PC-3 (cell line): ENCODE measurements around the gene GH1. TPM values are rescaled to one million over a fixed set of nuclear protein-coding genes. Genes with fewer than 3 reads are reported as not detected.

Source experiments
- ATAC-seq: fragments of 200-7000 bp; cut with Tn5 transposase; 2 replicates; pipeline ENCODE4 v1.9.1; 2020; ENCODE audit warnings: mild to moderate bottlenecking, moderate library complexity
- BruUV-seq: library from RNA; stranded (reverse); fragments of 400-500 nt; replicated peaks from 2 replicates; lab custom pipeline; 2021; lab: Mats Ljungman, UMichigan
- CTCF ChIA-PET: fragments of 300-600 bp; sonication (Branson Sonifier 250); formaldehyde crosslinking; loops from one replicate; lab custom pipeline; 2022; ENCODE audit warnings: antibody characterized with exemption; lab: Charles Lee
- POLR2A ChIA-PET: fragments of 300-600 bp; sonication (Branson Sonifier 250); formaldehyde crosslinking; loops from one replicate; lab custom pipeline; 2022; ENCODE audit warnings: antibody characterized with exemption; ENCODE audit not compliant: unreplicated experiment; lab: Charles Lee
- DNase-seq: peaks from one replicate; pipeline ENCODE4 v3.0.0-alpha.2; 2015
- H2AFZ ChIP-seq: fragments of 300-600 bp; sonication (generic); 2 replicates; pipeline ENCODE4 v1.6.0; 2016; ENCODE audit warnings: antibody characterized with exemption, low read length
- H3F3A ChIP-seq: fragments of 300-600 bp; sonication (generic); one replicate; pipeline ENCODE4 v1.6.0; 2017; ENCODE audit warnings: antibody characterized with exemption, low read length, control low read depth, mild to moderate bottlenecking; ENCODE audit not compliant: unreplicated experiment
- H3K27ac ChIP-seq: fragments of 300-600 bp; sonication (generic); 2 replicates; pipeline ENCODE4 v1.5.1; 2016; ENCODE audit warnings: mild to moderate bottlenecking, low read length
- H3K27me3 ChIP-seq: fragments of 300-600 bp; sonication (generic); 2 replicates; pipeline ENCODE4 v1.6.1; 2016; ENCODE audit warnings: low read length, mixed read lengths
- H3K36me3 ChIP-seq: fragments of 300-600 bp; sonication (generic); 2 replicates; pipeline ENCODE4 v1.6.1; 2016; ENCODE audit warnings: low read depth, mixed run types, low read length, mixed read lengths
- H3K4me1 ChIP-seq: fragments of 300-600 bp; sonication (generic); 2 replicates; pipeline ENCODE4 v1.5.1; 2016; ENCODE audit warnings: low read length; ENCODE audit not compliant: insufficient read depth
- H3K4me2 ChIP-seq: fragments of 300-600 bp; sonication (generic); 2 replicates; pipeline ENCODE4 v1.6.0; 2016; ENCODE audit warnings: low read length
- H3K4me3 ChIP-seq: fragments of 300-600 bp; sonication (generic); 2 replicates; pipeline ENCODE4 v1.5.1; 2016; ENCODE audit warnings: mild to moderate bottlenecking, low read length, mixed read lengths
- H3K79me2 ChIP-seq: fragments of 300-600 bp; sonication (generic); 2 replicates; pipeline ENCODE4 v1.6.1; 2017; ENCODE audit warnings: low read length, mixed read lengths
- H3K9ac ChIP-seq: fragments of 300-600 bp; sonication (generic); 2 replicates; pipeline ENCODE4 v1.6.0; 2016; ENCODE audit warnings: mild to moderate bottlenecking, low read length
- H3K9me2 ChIP-seq: fragments of 300-600 bp; sonication (generic); replicated peaks from 2 replicates; pipeline ENCODE4 v1.6.1; 2016; ENCODE audit warnings: mixed run types, low read length, mixed read lengths
- H3K9me3 ChIP-seq: fragments of 300-600 bp; sonication (generic); 2 replicates; pipeline ENCODE4 v1.6.1; 2016; ENCODE audit warnings: low read length, mixed read lengths
- H4K20me1 ChIP-seq: fragments of 300-600 bp; sonication (generic); 2 replicates; pipeline ENCODE4 v1.6.1; 2016; ENCODE audit warnings: low read length, mixed read lengths
- EZH2 ChIP-seq: fragments of 300-600 bp; sonication (generic); IDR thresholded peaks from one replicate; pipeline ENCODE4 v1.6.1; 2017; ENCODE audit warnings: antibody characterized with exemption, mild to moderate bottlenecking, low read length; ENCODE audit not compliant: unreplicated experiment
- EZH2phosphoT487 ChIP-seq: fragments of 300-600 bp; sonication (generic); IDR thresholded peaks from 2 replicates; pipeline ENCODE4 v1.6.1; 2018; ENCODE audit warnings: mild to moderate bottlenecking, antibody characterized with exemption, low read length, borderline replicate concordance
- intact Hi-C: fragments of 100-400 bp; cut with micrococcal nuclease; formaldehyde crosslinking; loops from 2 replicates; pipeline ENCODE4 v1.9.0; 2023
- total RNA-seq: library from RNA; depleted of rRNA; stranded (reverse); fragments of >200 nt; gene quantifications from 2 replicates; pipeline ENCODE4 v1.2.3, GENCODE V29; 2014
- TF ChIP-seq, protein P1 (sequence below): fragments of 300-600 bp; sonication (generic); conservative IDR thresholded peaks from 2 replicates; pipeline ENCODE4 v1.5.1; 2017; ENCODE audit warnings: antibody characterized with exemption, low read depth, mild to moderate bottlenecking, low read length

Gene GH1
- total RNA-seq, 1 experiment from 2014 or later = not detected

DNA sequence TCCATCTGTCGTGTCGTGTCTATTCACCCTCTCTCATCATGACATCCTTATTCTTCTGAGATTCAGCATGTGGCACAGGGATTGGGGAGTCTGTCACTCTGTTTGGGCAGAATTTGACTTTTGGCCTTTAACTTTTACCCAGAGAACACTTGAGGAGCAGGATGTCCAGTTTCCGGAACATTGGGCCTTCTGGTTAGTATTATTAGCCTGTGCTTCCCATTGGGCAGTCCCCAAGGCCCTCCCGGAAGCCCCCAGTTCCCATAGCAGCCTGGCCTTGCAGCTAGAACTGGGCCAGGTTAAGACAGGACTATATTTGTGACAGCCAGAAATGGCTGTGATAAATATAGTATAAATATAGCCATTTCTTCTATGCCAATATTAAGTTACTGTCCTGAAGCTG is 44.5 kb upstream of the GH1 start:
- Histone ChIP-seq H3K36me3 (no peaks in the 10 kb centered on the region), H3K27ac (no peak overlapping the region), H3K9me2 (no peaks in the 10 kb centered on the region), H4K20me1 (no peaks in the 10 kb centered on the region), H3K9ac (no peak overlapping the region), H3K4me3 (no peak overlapping the region), H3K4me2 (no peak overlapping the region), H3K27me3 (no peaks in the 10 kb centered on the region), H3K9me3 (no peaks in the 10 kb centered on the region), H3F3A (no peaks in the 10 kb centered on the region), H3K79me2 (no peaks in the 10 kb centered on the region), H3K4me1 (no peaks in the 10 kb centered on the region), H2AFZ (no peak overlapping the region)
- CTCF ChIA-PET = no interaction called here
- TF ChIP-seq, protein P1, sequence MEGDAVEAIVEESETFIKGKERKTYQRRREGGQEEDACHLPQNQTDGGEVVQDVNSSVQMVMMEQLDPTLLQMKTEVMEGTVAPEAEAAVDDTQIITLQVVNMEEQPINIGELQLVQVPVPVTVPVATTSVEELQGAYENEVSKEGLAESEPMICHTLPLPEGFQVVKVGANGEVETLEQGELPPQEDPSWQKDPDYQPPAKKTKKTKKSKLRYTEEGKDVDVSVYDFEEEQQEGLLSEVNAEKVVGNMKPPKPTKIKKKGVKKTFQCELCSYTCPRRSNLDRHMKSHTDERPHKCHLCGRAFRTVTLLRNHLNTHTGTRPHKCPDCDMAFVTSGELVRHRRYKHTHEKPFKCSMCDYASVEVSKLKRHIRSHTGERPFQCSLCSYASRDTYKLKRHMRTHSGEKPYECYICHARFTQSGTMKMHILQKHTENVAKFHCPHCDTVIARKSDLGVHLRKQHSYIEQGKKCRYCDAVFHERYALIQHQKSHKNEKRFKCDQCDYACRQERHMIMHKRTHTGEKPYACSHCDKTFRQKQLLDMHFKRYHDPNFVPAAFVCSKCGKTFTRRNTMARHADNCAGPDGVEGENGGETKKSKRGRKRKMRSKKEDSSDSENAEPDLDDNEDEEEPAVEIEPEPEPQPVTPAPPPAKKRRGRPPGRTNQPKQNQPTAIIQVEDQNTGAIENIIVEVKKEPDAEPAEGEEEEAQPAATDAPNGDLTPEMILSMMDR = no peak
- no peak for TF ChIP-seq EZH2
- no peak for TF ChIP-seq EZH2phosphoT487
- intact Hi-C loops = no loop called here
- ATAC-seq (no peak), DNase-seq (no peak)
- no TSS peak for BruUV-seq
- POLR2A ChIA-PET = no interaction called here

- CTCF ChIA-PET = no interaction called here
- Histone ChIP-seq H3K4me2 (no peak overlapping the region), H3K79me2 (no peaks in the 10 kb centered on the region), H3K9me2 (no peaks in the 10 kb centered on the region), H3K9ac (no peak overlapping the region), H3K36me3 (no peaks in the 10 kb centered on the region), H3K9me3 (no peaks in the 10 kb centered on the region), H3F3A (no peaks in the 10 kb centered on the region), H3K27me3 (no peaks in the 10 kb centered on the region), H3K4me3 (no peak overlapping the region), H4K20me1 (no peaks in the 10 kb centered on the region), H3K27ac (no peak overlapping the region), H3K4me1 (no peaks in the 10 kb centered on the region), H2AFZ (no peak overlapping the region)
- DNase-seq (no peak), ATAC-seq (no peak)
- BruUV-seq = no TSS peak
- intact Hi-C loops = no loop called here
- POLR2A ChIA-PET = no interaction called here
- TF ChIP-seq EZH2phosphoT487 (no peak), EZH2 (no peak)
- TF ChIP-seq, protein P1 = no peak
These were observed 43.7 kb upstream of the GH1 start for GRCh38 chr17:63962298-63962744.

DNA sequence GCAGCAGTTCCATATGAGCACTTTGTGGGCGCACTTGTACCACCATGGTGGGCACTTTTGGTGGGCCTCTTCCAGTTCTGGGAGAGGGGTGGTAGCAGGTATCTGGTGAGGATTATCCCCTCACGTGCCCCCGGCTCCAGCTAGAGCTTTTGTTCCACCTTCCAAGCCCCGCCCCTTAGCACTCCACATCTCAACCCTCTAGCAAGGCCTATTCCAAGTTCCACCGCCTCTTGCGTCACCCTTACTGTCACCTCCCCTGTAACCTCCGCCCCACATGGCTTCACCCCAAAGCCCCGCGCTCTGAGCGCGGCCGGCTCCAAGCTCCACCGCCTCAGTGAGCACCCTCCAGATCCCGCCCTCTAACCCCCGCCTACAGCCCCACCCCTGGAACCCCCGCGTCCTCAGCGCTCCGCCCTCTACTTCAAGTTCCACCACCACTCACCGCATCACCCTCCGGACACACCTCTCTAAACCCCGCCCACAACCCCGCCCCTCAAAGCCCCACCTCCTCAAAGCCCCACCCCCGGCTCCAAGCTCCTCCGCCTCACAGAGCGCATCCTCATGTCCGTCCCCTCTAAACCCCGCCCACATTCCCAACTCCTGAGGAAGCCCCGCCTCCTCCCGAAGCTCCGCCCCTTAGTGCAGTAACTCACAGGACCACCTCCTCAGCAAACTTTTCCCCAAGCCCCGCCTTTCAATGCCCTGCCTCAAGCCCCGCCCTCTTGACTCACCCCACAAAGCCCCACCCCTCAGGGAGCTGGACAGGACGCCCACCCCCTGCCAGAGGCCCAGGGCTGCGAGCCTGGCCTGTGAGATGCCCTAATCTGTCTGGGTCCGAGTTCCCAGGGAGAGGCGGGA is 42.9 kb upstream of the GH1 start:
- H4K20me1 ChIP-seq = no peaks in the 10 kb centered on the region
- no TSS peak for BruUV-seq
- H3K79me2 ChIP-seq = no peaks in the 10 kb centered on the region
- H3K9me2 ChIP-seq = no peaks in the 10 kb centered on the region
- ChIA-PET POLR2A (no interaction called here), CTCF (no interaction called here)
- DNase-seq = peak; percentile 39
- H3K4me1 ChIP-seq = no peaks in the 10 kb centered on the region
- H3K9me3 ChIP-seq = no peaks in the 10 kb centered on the region
- no peak overlapping the region for H3K27ac ChIP-seq
- intact Hi-C loops = no loop called here
- no peak overlapping the region for H3K4me3 ChIP-seq
- no peaks in the 10 kb centered on the region for H3K27me3 ChIP-seq
- ATAC-seq = peak; percentile 33; the same call in 1 of the 2 replicates
- H3K36me3 ChIP-seq = no peaks in the 10 kb centered on the region
- TF ChIP-seq, protein P1 = no peak
- TF ChIP-seq EZH2phosphoT487 = no peak
- no peak for TF ChIP-seq EZH2
- no peaks in the 10 kb centered on the region for H3F3A ChIP-seq
- H2AFZ ChIP-seq = no peak overlapping the region
- no peak overlapping the region for H3K4me2 ChIP-seq
- no peak overlapping the region for H3K9ac ChIP-seq
